ENCODE data around the gene TES. TPM values are rescaled to one million over a fixed set of nuclear protein-coding genes. Genes with fewer than 3 reads are reported as not detected.

Gene TES
- total and polyA plus RNA-seq, 4 donors = 51.9 to 105 (median 78.0) TPM

DNA sequence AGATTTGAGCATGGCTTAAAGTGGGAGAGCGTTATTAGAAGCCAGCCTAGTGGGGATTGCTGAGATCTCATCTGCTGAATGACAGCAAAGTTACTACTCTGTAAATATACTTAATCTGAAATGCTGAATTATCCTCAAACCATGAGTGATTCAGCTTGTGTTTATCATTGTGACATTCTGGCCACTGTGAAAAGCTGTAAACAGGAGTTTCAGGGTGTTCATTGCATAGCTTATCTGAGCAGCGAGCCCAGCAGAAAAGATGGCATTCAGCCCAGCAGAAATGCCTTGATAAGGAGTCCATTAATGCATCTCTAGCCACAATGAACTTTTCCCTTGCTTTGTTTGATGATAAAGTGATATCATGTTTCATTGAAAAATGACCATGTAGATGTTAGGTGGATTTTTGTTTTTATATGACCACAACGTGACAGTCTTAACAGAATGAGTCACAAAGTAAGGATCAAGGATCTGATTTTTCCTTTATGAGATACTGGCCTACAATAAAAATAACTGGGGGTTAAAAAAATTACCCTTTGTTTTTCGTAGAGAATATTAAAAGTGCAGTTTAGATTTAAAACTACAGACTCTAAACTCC, 7.8 kb downstream of the TES start:
- no peaks in the 10 kb centered on the region for H3K36me3 ChIP-seq (ENCODE audit: control insufficient read depth in 4 of 4, insufficient read depth in 4 of 4, low read length in 4 of 4)
- no peak overlapping the region for H3K4me3 ChIP-seq
- H3K9me3 ChIP-seq (ENCODE audit: control insufficient read depth in 4 of 4, insufficient read depth in 3 of 4, low read length in 3 of 4) = no peaks in the 10 kb centered on the region
- H3K27me3 ChIP-seq (ENCODE audit: control insufficient read depth in 3 of 3, insufficient read depth in 3 of 3, low read length in 2 of 3) = no peaks in the 10 kb centered on the region
- ATAC-seq (ENCODE audit: insufficient read depth, low FRiP score) (no peak), DNase-seq (peak; percentile 24 to 61 (median 58))
- H3K4me1 ChIP-seq (ENCODE audit: control insufficient read depth in 5 of 5, insufficient read depth in 5 of 5, low read length in 5 of 5) = peaks cover 0 to 20% (median 4%) of the 10 kb centered on the region in 5 donors
- TF ChIP-seq, protein P1, sequence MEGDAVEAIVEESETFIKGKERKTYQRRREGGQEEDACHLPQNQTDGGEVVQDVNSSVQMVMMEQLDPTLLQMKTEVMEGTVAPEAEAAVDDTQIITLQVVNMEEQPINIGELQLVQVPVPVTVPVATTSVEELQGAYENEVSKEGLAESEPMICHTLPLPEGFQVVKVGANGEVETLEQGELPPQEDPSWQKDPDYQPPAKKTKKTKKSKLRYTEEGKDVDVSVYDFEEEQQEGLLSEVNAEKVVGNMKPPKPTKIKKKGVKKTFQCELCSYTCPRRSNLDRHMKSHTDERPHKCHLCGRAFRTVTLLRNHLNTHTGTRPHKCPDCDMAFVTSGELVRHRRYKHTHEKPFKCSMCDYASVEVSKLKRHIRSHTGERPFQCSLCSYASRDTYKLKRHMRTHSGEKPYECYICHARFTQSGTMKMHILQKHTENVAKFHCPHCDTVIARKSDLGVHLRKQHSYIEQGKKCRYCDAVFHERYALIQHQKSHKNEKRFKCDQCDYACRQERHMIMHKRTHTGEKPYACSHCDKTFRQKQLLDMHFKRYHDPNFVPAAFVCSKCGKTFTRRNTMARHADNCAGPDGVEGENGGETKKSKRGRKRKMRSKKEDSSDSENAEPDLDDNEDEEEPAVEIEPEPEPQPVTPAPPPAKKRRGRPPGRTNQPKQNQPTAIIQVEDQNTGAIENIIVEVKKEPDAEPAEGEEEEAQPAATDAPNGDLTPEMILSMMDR (IDR thresholded peaks at IDR 0.05; ENCODE audit: control extremely low read depth, extremely low read depth) = no peak
- H3K9ac ChIP-seq (ENCODE audit: insufficient read depth in 1 of 2, low read length in 2 of 2) = no peak overlapping the region
- H3K27ac ChIP-seq (ENCODE audit: low read depth in 1 of 2, low read length in 1 of 2) = peak overlapping the region in 1 of 2 donors; percentile 12
- WGBS, 2 donors = 48 to 67% methylated on average over 4 of the region's 4 CpGs

DNA sequence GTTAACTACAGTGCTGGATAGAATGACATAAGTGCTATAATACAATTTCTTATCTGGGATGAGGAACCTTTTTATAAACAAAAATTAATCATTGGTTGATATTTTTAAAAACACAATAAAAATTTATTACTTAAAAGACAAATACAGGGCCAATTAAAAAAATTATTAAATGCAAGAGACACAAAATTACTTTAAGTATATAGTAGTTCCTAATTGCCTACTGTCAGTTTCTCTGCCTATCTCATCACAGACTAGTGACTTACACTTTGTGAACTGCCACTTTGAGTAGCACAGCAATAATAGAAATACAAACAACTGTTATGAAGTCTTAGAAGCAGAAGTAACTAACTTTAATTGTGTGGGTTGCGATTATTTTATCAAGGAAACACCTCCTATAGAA, 8.4 kb downstream of the TES start:
- no peak overlapping the region for H3K27ac ChIP-seq (ENCODE audit: low read depth in 1 of 2, low read length in 1 of 2)
- no peak overlapping the region for H3K4me3 ChIP-seq
- H3K4me1 ChIP-seq (ENCODE audit: control insufficient read depth in 5 of 5, insufficient read depth in 5 of 5, low read length in 5 of 5) = peaks cover 0 to 19% (median 4%) of the 10 kb centered on the region in 5 donors
- H3K9ac ChIP-seq (ENCODE audit: insufficient read depth in 1 of 2, low read length in 2 of 2) = no peak overlapping the region
- H3K9me3 ChIP-seq (ENCODE audit: control insufficient read depth in 4 of 4, insufficient read depth in 3 of 4, low read length in 3 of 4) = no peaks in the 10 kb centered on the region
- DNase-seq (no peak), ATAC-seq (ENCODE audit: insufficient read depth, low FRiP score) (no peak)
- H3K36me3 ChIP-seq (ENCODE audit: control insufficient read depth in 4 of 4, insufficient read depth in 4 of 4, low read length in 4 of 4) = no peaks in the 10 kb centered on the region
- WGBS, 2 donors = 0 to 66% methylated on average over 1 of the region's 1 CpG
- H3K27me3 ChIP-seq (ENCODE audit: control insufficient read depth in 3 of 3, insufficient read depth in 3 of 3, low read length in 2 of 3) = no peaks in the 10 kb centered on the region
- TF ChIP-seq, protein P1 (IDR thresholded peaks at IDR 0.05; ENCODE audit: control extremely low read depth, extremely low read depth) = no peak

DNA sequence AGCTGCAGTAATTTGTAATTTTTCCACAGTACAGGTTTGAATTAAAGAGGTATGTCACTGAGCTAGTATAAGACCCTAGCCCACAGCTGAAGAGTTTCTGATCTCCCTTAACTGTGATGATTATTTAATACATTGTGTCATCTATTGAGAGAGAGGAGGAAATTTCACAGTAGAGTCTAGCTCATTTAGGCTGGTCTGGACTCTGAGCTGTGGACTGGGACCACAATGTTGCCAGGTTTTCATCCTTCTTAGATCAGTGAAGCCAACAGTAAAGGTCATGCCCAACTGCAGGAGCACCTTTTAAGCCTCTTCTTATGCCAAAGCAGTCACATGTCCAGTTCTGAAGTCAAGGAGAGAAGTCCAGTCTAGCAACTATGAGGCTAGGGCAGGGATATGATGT, 8.9 kb downstream of the TES start:
- Histone ChIP-seq H3K4me1 (ENCODE audit: control insufficient read depth in 5 of 5, insufficient read depth in 5 of 5, low read length in 5 of 5) (peaks cover 0 to 19% (median 4%) of the 10 kb centered on the region in 5 donors), H3K36me3 (ENCODE audit: control insufficient read depth in 4 of 4, insufficient read depth in 4 of 4, low read length in 4 of 4) (no peaks in the 10 kb centered on the region), H3K9ac (ENCODE audit: insufficient read depth in 1 of 2, low read length in 2 of 2) (no peak overlapping the region), H3K27me3 (ENCODE audit: control insufficient read depth in 3 of 3, insufficient read depth in 3 of 3, low read length in 2 of 3) (no peaks in the 10 kb centered on the region), H3K27ac (ENCODE audit: low read depth in 1 of 2, low read length in 1 of 2) (no peak overlapping the region), H3K9me3 (ENCODE audit: control insufficient read depth in 4 of 4, insufficient read depth in 3 of 4, low read length in 3 of 4) (no peaks in the 10 kb centered on the region), H3K4me3 (no peak overlapping the region)
- DNase-seq (no peak), ATAC-seq (ENCODE audit: insufficient read depth, low FRiP score) (no peak)
- TF ChIP-seq, protein P1 (IDR thresholded peaks at IDR 0.05; ENCODE audit: control extremely low read depth, extremely low read depth) = no peak

DNA sequence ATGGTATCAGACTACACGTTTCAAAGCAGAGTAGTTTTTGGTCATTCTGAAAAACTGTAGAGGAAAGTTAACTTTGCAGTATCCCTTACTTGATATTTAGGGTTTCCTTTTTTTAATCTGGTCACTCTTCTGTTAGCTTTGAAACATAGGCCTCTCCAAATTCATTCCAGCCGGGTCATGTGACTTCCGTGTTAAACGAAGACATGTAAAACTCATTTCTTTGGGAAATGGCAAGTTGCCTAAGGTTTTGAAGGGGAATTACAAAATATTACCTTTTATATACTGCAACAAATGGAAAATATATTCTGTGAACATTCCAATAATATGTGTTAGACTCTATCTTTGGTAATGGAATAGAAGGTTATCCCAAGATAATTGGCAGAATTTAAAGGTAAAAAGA, 9.5 kb downstream of the TES start:
- Histone ChIP-seq H3K27ac (ENCODE audit: low read depth in 1 of 2, low read length in 1 of 2) (no peak overlapping the region), H3K27me3 (ENCODE audit: control insufficient read depth in 3 of 3, insufficient read depth in 3 of 3, low read length in 2 of 3) (no peaks in the 10 kb centered on the region), H3K9ac (ENCODE audit: insufficient read depth in 1 of 2, low read length in 2 of 2) (no peak overlapping the region), H3K4me3 (no peak overlapping the region), H3K36me3 (ENCODE audit: control insufficient read depth in 4 of 4, insufficient read depth in 4 of 4, low read length in 4 of 4) (no peaks in the 10 kb centered on the region), H3K4me1 (ENCODE audit: control insufficient read depth in 5 of 5, insufficient read depth in 5 of 5, low read length in 5 of 5) (peaks cover 0 to 16% (median 4%) of the 10 kb centered on the region in 5 donors), H3K9me3 (ENCODE audit: control insufficient read depth in 4 of 4, insufficient read depth in 3 of 4, low read length in 3 of 4) (no peaks in the 10 kb centered on the region)
- no peak for ATAC-seq (ENCODE audit: insufficient read depth, low FRiP score)
- TF ChIP-seq, protein P1 (IDR thresholded peaks at IDR 0.05; ENCODE audit: control extremely low read depth, extremely low read depth) = no peak
- WGBS, 2 donors = 84 to 86% methylated on average over 4 of the region's 4 CpGs
- no peak for DNase-seq

Data from lung (tissue), 12 donors.